Midbrain (tissue), 1 donor: ENCODE data around the gene DOCK2.

Experiments
- DNase-seq: peaks from one replicate; lab custom pipeline; 2025; lab: John Stamatoyannopoulos, UW

Gene DOCK2

DNA sequence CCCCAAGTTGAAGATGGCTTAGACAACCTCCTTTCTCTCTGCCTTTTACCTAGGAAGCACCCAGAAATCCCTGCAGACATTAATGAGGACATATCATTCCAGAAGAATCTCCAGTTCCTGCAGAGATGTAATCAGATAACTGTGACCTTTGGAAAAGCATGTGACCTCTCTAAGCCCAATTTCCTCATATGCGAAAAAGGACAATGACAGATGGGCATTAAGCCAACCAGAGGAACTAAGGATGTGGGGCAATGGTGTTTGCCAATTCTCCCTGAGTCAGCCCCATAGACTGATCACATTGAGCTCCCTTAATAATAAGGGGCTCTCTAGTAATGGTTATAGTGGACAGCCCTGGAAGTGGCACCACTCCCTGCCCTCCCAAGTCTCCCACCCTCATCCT is 458.6 kb downstream of the DOCK2 start:
- no peak for DNase-seq

GRCh38 chr5:170097934-170098333 is 460.9 kb downstream of the DOCK2 start:
- DNase-seq = peak; percentile 2

- peak; percentile 73 for DNase-seq
These were observed 463.2 kb downstream of the DOCK2 start for GRCh38 chr5:170100066-170100943.

- no peak for DNase-seq
These were observed 466.4 kb downstream of the DOCK2 start for GRCh38 chr5:170103447-170103846.

- no peak for DNase-seq
These were observed 467.2 kb downstream of the DOCK2 start for GRCh38 chr5:170104299-170104698.

GRCh38 chr5:170104710-170105109 is 467.6 kb downstream of the DOCK2 start:
- no peak for DNase-seq

GRCh38 chr5:170105642-170106611 is 468.9 kb downstream of the DOCK2 start, which contains the start of gene FOXI1:
Gene FOXI1, plus strand, starts transcription at chr5:170105897. Its CDS starts 61 bp downstream, at chr5:170105958.
- DNase-seq = no peak

- DNase-seq = no peak
These were observed 470.6 kb downstream of the DOCK2 start for GRCh38 chr5:170107674-170108073.

- no peak for DNase-seq
These were observed 471.3 kb downstream of the DOCK2 start for GRCh38 chr5:170108266-170108785.

GRCh38 chr5:170109059-170110031 is 472.3 kb downstream of the DOCK2 start:
- no peak for DNase-seq

DNA sequence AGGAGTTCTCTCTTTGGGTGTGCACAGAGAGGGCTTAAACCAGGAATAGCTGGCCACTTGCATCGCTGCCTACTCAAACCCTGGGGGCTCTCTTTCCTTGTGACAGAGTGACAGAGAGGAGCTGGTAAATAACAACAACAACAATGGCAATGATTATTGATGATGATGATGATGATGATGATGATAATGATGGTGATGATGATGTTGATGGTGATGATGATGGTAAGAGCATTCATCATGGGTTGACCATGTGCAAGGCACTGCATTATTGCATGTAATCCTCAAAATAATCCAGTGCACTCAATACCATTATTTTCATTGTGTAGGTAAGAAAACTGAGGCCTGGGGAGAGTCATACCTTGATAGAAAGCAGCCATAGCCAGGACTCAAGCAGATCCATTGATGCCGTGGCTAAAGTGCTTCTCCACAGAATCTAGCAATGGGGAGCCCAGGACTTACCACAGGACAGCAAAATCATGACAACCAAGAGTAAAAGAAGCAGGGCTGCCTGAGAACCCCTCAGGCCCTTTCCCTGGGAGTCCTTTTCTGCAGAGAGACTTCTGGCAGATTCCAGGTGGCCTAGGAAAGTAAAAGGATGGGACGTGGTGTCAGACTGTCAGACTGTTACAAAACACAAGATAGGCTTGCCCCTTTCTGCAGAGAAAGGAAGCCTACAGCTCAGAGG is 473.5 kb downstream of the DOCK2 start:
- no peak for DNase-seq

GRCh38 chr5:170111088-170111785 is 474.2 kb downstream of the DOCK2 start:
- DNase-seq = no peak

DNA sequence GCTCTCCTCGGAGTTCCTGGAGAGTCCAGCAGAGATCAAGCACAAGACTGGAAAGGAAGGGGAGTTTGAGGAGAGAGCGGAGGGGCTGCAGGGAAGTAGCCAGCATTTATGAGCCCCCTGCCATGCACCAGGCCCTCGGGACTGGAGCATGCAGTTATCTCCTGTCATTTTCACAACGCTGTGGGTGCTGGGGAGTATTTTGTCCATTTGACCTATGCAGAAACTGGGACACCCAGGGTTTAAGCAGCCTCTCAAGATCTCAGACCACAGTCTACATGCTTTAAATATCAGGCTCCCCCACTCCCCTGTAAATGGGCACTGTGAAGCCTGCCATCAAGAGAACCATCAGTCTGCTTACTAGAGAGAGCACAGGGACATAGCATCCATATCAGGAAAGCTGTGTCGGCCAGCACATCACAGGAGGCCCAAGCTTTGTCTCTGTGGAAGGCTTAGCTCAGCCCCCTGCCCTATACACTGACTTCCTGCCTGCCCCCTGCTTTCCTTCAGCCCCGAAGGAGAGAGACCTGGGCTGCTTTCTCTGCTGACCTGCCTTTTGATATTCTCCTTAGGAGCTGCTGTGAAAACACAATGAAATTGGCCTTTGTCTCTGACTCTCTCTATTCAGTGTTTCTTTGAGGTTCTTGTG is 475.9 kb downstream of the DOCK2 start:
- DNase-seq = no peak

GRCh38 chr5:170113522-170113900 is 476.4 kb downstream of the DOCK2 start:
- DNase-seq = no peak

GRCh38 chr5:170114271-170114670 is 477.2 kb downstream of the DOCK2 start:
- no peak for DNase-seq

DNA sequence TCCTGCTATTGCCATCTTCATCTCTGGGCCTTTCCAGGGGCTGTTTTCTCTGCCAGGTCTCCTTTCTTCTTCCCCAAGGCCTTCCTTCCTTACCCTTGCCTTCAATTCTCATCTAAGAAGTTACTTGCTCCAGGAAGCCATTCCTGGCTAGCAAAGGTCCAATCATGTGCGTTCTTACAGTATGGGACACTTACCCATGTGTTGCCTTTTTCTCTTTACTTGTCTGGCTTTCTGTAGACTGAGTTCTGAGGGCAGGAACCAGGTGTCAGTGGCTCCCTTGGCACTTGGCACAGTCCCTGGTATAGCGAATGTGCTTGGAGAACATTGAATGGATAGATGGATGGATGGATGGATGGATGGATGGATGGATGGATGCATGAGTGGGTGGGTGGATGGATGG is 478.9 kb downstream of the DOCK2 start:
- DNase-seq = no peak

GRCh38 chr5:170117736-170118135 is 480.7 kb downstream of the DOCK2 start:
- DNase-seq = no peak

DNA sequence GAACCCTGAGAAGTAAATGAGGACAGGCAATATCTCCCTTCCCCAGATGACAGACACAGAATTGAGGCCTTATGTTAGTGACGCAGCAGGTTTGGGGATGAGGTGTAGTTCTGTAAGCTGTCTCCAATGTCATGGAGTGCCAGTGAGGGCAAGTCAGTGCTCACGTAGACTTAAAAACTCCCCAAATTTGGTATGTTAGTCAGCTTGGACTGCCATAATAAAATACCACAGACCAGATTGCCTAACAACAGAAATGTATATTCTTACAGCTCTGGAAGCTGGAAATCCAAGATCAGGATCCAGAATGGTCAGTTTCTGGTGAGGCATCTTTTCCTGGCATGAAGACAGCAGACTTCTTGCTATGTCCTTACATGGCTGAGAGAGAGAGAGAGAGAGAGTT is 483.5 kb downstream of the DOCK2 start:
- DNase-seq = no peak

GRCh38 chr5:170121321-170121720 is 484.2 kb downstream of the DOCK2 start:
- no peak for DNase-seq
